GM12878 (cell line): Measurements from ENCODE around the gene CHRDL1.
"Not testable (repeated sequence)": the region's sequence is repeated elsewhere in the genome, so short reads cannot be mapped to it uniquely, and the experiment has no call there.

Experiments used
- ASH2L ChIP-seq: fragments of 300-600, 200-600 bp; sonication (generic); IDR thresholded peaks from 2 replicates; pipeline ENCODE4 v1.6.1; 2017; ENCODE audit warnings: low read depth, mild to moderate bottlenecking, borderline replicate concordance
- BMI1 ChIP-seq: fragments of 450-650 bp; IDR thresholded peaks from 2 replicates; pipeline ENCODE4 v1.6.1; 2016; ENCODE audit warnings: mild to moderate bottlenecking, moderate library complexity, borderline replicate concordance
- CHD4 ChIP-seq: fragments of 200-600 bp; sonication (generic); IDR thresholded peaks from 2 replicates; pipeline ENCODE4 v1.6.1; 2016; ENCODE audit warnings: mild to moderate bottlenecking
- KDM1A ChIP-seq: fragments of 200-600 bp; sonication (generic); IDR thresholded peaks from 2 replicates; pipeline ENCODE4 v1.6.1; 2016; ENCODE audit warnings: borderline replicate concordance
- POLR2AphosphoS2 ChIP-seq: IDR thresholded peaks from 2 replicates; pipeline ENCODE4 v1.6.1; 2011; ENCODE audit warnings: low read depth, mild to moderate bottlenecking, low read length, improper control_type of control experiment, moderate library complexity
- RELA ChIP-seq: fragments of 450-650 bp; IDR thresholded peaks from 2 replicates; pipeline ENCODE4 v1.8.0; 2014; ENCODE audit warnings: borderline replicate concordance; ENCODE audit not compliant: partially characterized antibody
- SP1 ChIP-seq: IDR thresholded peaks from one replicate; pipeline ENCODE4 v1.6.1; 2011; ENCODE audit warnings: low read depth, low read length
- TARDBP ChIP-seq: IDR thresholded peaks from 2 replicates; pipeline ENCODE4 v1.6.1; 2016; ENCODE audit warnings: borderline replicate concordance
- ZNF274 ChIP-seq: IDR thresholded peaks from one replicate; pipeline ENCODE4 v1.8.0; 2011; ENCODE audit not compliant: insufficient read length, insufficient read depth
- TF ChIP-seq, protein P1 (sequence below), 3 experiments: IDR thresholded peaks in 2 of 3; conservative IDR thresholded peaks in 1 of 3; 2 replicates each; pipeline ENCODE4 v1.5.1; 2011; ENCODE audit warnings: low read depth in 3 of 3, low read length in 3 of 3, mild to moderate bottlenecking in 3 of 3, control low read depth in 2 of 3, moderate library complexity in 2 of 3, inconsistent platforms in 1 of 3, mixed read lengths in 1 of 3; ENCODE audit not compliant: control insufficient read depth in 2 of 3, insufficient read depth in 1 of 3; ENCODE audit errors: extremely low read depth in 1 of 3

DNA sequence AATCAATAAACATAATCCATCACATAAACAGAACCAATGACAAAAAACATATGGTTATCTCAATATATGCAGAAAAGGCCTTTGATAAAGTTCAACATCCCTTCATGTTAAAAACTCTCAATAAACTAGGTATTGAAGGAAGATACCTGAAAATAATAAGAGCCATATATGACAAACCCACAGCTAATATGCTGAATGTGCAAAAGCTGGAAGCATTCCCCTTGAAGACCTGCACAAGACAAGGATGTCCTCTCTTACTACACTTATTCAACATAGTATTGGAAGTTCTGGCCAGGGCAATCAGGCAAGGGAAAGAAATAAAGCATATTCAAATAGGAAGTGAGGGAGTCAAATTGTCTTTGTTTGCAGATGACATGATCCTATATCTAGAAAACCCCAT lies 141.3 kb downstream of the CHRDL1 start:
- TF ChIP-seq TARDBP, CHD4, BMI1, POLR2AphosphoS2, RELA, ZNF274, SP1, KDM1A, ASH2L: not testable (repeated sequence)
- TF ChIP-seq, protein P1, sequence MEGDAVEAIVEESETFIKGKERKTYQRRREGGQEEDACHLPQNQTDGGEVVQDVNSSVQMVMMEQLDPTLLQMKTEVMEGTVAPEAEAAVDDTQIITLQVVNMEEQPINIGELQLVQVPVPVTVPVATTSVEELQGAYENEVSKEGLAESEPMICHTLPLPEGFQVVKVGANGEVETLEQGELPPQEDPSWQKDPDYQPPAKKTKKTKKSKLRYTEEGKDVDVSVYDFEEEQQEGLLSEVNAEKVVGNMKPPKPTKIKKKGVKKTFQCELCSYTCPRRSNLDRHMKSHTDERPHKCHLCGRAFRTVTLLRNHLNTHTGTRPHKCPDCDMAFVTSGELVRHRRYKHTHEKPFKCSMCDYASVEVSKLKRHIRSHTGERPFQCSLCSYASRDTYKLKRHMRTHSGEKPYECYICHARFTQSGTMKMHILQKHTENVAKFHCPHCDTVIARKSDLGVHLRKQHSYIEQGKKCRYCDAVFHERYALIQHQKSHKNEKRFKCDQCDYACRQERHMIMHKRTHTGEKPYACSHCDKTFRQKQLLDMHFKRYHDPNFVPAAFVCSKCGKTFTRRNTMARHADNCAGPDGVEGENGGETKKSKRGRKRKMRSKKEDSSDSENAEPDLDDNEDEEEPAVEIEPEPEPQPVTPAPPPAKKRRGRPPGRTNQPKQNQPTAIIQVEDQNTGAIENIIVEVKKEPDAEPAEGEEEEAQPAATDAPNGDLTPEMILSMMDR (IDR thresholded peaks at IDR 0.05 in 2 of 3, conservative IDR thresholded peaks at IDR 0.05 in 1 of 3; ENCODE audit: control insufficient read depth in 2 of 3, extremely low read depth in 1 of 3, insufficient read depth in 1 of 3, low read depth in 3 of 3, low read length in 3 of 3) = not testable (repeated sequence)
